HG02678 (cell line): ENCODE results near the gene PDGFD.

Experiments
- ATAC-seq: cut with Tn5 transposase; IDR thresholded peaks from one replicate; pipeline ENCODE4 v1.9.1; 2021; ENCODE audit warnings: mild to moderate bottlenecking, moderate library complexity; ENCODE audit not compliant: unreplicated experiment

PDGFD gene

GRCh38 chr11:104095791-104096190 is 68.2 kb downstream of the PDGFD start:
- ATAC-seq = no peak

DNA sequence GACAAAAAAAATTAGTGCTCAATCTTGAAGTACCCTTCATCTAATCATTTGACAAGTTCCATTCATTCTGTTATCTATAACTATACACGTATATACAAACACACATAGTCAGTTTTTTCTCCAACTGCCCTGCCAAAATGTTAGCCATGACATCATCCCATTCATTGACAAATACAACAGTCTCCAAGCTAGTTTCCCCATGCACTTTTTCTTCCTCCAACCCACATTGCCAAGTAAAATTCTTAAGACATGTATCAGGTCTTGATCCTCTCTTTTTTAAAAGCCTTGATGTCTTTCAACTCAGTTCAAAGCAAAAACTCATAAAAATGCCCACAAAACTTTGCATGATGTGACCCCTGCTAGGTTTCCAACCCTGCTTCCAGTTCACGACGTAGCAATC is 69.4 kb downstream of the PDGFD start:
- ATAC-seq = no peak

- no peak for ATAC-seq
Observed at GRCh38 chr11:104093426-104094280, 70.3 kb downstream of the PDGFD start.

- ATAC-seq = no peak
Observed at GRCh38 chr11:104092744-104093143, 71.2 kb downstream of the PDGFD start.

DNA sequence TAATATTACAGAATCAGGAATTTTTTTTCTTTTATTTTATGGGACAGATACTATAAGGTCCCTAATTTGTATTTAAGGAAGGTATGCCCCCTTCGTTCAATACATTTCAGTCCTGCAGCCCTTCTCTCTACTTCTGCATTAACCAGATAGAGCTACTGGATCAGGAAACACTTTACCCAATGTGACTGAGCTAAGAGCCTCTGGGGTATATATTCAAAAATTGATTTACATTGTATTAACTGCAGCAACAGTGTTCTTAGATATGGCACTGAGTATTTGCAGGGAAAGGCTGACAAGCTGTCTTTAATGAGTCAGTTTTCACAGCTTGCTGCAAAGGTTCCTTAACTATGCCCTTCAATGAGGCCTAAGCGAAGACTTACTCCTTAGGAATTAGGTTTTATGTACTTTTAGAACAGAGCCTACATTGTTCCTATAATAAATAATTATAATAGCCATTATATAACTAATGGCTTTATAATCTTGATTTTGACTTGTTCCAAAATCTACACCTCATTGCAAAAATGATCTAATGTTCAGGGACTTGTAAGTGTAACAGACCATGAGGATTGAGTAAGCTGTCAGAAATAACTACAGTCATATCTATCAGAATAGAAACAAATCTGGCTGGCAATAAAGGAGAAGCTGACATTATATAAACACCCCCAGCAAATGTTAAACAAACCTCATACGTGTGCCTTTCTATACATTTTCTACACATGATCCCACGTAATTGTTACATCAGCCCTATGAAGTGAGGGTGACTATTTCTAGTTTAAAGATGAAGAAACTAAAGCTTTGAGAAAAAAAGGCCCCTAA is 72.5 kb downstream of the PDGFD start:
- ATAC-seq = no peak

DNA sequence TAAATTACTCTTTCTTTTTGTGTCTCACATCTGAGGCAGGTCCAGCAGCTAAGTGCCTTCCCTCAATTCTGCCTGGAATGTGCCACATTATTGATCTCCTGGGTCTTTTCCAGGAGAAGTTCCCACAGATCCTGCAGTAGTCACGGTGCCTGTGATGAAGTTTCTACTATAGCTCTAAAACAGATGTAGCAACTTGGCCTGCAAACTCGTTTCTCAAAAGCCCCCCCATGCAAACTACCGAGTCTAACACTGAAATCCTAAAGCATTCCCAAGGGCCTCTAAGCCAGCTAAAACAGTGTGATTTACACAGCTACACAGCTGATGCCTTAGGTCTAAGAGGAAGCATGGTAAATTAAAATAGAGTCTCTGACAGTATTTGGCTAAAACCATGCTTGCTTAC is 73.2 kb downstream of the PDGFD start:
- ATAC-seq = no peak

DNA sequence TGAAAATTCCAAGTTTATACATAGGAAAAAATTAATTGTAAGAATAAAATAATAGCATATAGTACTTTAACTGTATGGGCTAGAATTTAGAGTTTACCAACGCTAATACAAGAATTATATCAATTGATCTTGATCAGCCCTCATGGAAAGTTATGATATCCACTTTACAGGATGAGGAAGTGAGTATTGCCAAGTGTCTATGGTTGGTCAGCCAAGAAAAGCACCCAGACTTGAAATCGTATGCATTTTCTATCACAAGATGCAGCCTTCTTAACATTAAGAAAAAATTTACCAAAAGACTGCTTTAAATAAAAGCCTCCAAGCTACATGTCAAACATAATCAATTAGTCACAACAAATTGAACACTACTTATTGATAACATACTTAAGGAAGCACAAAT is 74.5 kb downstream of the PDGFD start:
- no peak for ATAC-seq

GRCh38 chr11:104086621-104087020 is 77.3 kb downstream of the PDGFD start:
- no peak for ATAC-seq

DNA sequence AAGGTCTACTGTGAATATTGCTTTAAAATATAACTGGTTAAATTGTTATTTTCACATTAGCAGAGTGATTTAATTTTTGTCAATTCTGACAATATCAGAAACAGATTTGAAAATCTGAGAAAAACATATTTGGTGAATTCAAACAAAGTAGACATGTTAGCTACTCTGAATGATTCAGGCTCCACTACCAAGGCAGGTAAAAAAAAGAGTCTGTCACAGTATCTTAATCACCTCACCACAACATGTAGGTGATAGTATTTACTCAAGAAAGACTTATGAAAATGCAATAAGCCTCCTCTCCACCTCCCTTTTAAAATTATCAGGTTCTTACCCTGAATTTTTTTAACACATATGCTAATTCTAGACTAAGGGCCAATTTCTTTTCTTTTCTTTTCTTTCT is 85.0 kb downstream of the PDGFD start:
- no peak for ATAC-seq

DNA sequence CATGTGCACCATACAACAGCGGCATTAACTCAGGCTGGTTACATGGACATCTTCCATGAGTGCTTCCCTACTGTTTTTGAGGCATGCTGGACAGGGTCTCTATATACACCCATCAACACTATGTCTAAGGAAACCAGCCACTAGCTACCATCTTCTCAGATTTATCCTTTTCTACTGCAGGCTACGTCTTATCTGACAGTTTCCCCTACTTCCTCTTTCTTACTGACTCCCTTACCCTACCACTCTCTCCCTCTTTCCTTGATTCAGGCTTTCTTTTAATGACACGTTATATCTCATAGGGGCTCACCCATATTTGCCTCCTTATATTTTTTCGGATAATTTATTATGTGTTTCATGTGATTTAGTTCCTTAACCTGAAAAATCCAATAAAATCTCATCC is 85.7 kb downstream of the PDGFD start:
- no peak for ATAC-seq

DNA sequence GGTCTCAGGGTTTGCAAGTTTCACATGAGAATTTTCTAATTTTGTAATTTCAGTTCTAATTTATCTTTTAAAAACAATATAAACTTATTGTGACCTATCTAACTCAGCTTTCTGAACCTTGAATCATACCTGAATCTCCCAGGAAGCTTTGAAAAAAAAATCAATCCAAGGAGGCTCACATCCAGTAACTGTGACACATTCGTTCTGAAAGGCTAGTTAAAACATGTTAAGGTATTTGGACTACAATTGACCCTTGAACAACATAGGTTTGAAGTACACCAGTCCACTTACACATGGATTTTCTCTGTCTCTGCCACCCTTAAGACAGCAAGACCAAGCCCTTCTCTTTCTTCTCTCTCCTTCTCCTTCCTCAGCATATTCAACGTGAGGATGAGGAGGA is 87.5 kb downstream of the PDGFD start:
- ATAC-seq = no peak

GRCh38 chr11:104075706-104076105 is 88.2 kb downstream of the PDGFD start:
- ATAC-seq = no peak

- no peak for ATAC-seq
Observed at GRCh38 chr11:104075091-104075490, 88.9 kb downstream of the PDGFD start.

DNA sequence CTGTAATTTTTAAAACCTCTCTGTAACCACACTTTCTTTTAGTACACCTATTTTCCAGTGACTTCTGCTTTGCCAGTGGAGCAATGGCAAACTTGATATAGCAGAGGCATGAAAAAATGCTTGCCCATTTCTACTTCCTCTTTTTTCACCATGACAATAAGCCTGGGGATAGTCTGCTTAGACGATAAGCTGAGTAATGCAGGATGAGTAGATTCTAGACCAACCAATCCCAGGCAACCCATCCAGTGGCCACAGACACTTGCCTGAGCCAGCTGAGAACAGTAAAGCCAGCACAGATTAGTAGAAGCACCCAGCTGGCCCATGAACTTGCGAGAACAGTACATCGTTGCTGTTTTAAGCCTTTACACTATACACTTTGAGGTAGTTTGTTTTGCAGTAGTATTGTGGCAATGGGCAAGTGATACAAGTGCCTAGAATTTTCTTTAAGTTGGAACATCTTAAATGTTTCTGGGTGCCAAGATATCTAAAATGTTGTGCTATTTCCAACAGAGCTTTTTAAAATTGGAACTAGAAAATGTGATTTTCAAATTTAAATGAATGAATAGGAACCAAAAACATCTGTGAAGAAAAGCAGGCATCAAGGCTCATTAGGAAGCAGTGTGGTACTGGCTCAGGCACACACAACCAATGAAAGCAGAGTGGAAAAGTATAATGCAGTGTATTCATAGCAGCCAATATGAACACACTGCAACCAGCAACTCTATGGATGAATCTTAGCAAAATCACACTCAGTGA is 89.8 kb downstream of the PDGFD start:
- peak; percentile 80 for ATAC-seq

DNA sequence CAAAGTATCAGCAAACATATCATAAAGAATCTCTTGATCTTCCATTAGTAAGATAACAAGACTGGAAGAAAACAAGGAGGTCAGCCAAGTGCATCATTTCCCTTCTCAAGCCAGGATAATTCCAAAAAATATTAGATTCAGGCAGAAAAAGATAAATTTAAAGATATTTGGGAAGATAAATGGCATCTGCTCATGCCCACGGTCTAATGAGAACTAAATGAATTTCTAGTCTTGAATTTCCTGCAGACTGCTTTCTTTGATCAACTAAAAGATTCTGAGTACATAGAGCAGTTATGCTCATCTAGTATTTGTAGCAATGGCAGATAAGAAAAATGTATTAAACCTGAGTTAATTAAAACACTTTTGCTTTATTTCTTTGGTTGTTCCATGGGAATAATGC is 96.4 kb downstream of the PDGFD start:
- ATAC-seq = no peak

- ATAC-seq = no peak
Observed at GRCh38 chr11:104064034-104064630, 99.8 kb downstream of the PDGFD start.

DNA sequence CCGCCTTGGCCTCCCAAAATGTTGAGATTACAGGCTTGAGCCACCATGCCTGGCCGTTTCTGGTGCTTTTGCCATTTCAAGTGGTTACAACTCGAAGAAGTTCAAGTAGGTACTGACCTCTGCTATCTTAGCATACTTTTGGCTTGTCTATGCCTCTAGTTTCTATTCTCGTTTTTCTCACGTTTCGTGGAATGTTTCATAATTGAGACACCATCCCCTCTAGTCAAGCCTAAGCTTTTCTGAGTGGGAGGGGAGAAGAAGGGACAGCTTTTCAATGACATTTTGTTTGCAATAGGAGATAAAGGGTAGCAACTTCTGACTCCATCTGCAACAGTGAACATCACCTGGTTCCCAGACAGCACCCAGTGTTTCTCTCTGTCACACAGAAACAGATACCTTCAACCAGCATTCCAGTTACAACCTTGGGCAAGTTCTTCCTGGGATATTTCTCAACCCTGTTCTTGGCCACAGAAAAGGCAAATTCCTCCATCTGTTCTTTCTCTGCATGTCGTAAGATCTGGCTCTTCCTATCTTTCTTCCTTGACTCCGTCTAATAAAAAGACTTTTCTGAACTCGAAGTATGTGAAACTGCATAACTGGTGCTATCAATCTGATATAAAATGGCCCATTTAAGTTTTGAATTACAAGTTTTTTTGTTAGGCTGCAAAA is 102.0 kb downstream of the PDGFD start:
- no peak for ATAC-seq

GRCh38 chr11:104060820-104061219 is 103.1 kb downstream of the PDGFD start:
- ATAC-seq = peak; percentile 74

- no peak for ATAC-seq
Observed at GRCh38 chr11:104060004-104060794, 103.7 kb downstream of the PDGFD start.

- no peak for ATAC-seq
Observed at GRCh38 chr11:104058680-104059079, 105.3 kb downstream of the PDGFD start.
